Measurements from ENCODE around the gene ASIC3. TPM values are rescaled to one million over a fixed set of nuclear protein-coding genes. Genes with fewer than 3 reads are reported as not detected.
"Not testable (repeated sequence)": the region's sequence is repeated elsewhere in the genome, so short reads cannot be mapped to it uniquely, and the experiment has no call there.

ASIC3 gene
- polyA plus RNA-seq, 4 donors: 1.8 to 3.0 (median 2.7) TPM

DNA sequence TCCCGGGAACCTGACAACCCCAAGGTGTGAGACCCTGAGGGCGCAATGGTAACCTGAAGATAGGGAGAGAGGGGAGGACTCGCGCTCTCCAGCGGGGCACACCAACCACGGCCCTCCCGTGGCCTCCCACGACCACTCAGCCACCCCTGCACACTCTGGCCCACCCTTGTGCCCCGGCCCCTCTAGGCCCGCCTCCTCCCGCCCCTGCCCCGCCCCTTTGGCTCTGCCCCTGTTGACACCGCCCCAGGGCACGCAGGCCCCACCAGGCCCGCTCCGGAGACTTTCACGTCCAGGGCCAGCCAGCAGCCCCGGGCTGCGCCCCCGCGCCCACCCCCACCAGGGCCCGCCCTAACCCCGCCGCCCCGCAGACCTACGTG lies 35.0 kb upstream of the ASIC3 start:
- no peak for DNase-seq (ENCODE audit: low read depth in 4 of 4, low spot score in 3 of 4)

DNA sequence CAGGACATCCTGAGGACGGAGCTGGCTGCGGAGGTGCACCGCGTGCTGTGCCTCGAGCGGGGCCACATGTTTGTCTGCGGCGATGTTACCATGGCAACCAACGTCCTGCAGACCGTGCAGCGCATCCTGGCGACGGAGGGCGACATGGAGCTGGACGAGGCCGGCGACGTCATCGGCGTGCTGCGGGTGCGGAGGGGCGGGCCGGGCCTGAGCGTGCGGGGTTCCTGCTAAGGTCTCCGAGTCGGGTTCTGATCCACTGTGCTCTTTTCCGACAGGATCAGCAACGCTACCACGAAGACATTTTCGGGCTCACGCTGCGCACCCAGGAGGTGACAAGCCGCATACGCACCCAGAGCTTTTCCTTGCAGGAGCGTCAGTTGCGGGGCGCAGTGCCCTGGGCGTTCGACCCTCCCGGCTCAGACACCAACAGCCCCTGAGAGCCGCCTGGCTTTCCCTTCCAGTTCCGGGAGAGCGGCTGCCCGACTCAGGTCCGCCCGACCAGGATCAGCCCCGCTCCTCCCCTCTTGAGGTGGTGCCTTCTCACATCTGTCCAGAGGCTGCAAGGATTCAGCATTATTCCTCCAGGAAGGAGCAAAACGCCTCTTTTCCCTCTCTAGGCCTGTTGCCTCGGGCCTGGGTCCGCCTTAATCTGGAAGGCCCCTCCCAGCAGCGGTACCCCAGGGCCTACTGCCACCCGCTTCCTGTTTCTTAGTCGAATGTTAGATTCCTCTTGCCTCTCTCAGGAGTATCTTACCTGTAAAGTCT lies 34.4 kb upstream of the ASIC3 start:
- DNase-seq (ENCODE audit: low read depth in 4 of 4, low spot score in 3 of 4): peak in 3 of 4 donors; percentile 67 to 76 (median 73)

DNA sequence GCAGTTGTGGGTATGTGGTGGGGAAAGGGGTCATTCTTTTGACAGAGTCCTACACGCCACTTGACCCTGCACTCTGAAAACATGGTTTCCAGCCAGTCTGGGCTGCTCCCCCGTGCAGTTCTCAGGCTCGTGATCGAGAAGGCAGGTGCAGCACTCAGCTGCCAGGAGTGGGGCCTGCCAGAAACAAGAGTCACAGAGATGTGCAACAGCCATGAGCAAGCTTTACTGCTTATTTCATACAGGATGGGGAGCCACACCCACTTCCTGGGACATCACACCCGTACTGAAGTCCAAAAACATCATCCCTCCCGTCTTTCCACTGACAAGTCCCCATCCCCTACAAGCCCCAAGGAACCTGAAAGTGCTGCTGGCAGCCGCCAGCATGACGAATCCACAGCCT lies 33.4 kb upstream of the ASIC3 start:
- DNase-seq (ENCODE audit: low read depth in 4 of 4, low spot score in 3 of 4): no peak

DNA sequence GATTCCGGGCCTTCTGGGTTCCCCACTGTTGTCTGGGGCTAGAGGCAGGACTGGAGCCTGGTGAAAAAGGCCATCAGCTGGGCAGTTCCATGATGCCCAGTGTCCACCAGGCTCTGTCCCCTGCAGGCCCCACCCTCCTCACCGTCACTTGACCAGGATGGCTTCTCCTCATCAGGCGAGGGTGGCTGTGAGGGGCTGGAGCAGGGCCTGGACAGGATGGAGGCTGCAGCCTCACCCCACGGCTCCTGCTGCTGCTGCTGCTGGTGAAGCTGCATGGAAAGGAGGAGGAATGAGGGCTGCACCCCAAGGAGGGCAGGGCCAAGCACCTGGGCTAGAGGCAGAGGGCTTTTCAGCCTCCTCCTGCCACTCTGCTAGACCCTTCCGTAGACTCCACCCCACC lies 32.4 kb upstream of the ASIC3 start:
- no peak for DNase-seq (ENCODE audit: low read depth in 4 of 4, low spot score in 3 of 4)

DNA sequence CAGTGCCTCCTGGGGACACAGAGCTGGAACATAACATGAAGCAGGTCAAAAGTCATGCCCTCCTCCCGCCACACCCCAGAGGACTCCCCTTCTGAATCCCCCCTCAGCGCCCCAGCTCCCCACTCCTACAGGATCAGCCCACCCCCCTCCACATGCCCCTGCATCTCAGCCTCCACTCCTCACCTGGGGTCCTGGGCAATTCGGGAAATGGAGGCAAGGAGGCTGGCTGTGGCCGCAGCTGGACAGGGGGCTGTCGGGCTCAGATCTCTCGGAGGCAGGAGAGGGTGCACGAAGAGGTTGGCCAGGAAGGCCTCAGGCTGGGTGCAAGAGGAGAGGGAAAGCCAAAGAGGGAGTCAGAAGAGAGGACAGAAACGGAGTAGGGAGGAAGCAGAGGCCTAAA lies 31.8 kb upstream of the ASIC3 start:
- no peak for DNase-seq (ENCODE audit: low read depth in 4 of 4, low spot score in 3 of 4)

DNA sequence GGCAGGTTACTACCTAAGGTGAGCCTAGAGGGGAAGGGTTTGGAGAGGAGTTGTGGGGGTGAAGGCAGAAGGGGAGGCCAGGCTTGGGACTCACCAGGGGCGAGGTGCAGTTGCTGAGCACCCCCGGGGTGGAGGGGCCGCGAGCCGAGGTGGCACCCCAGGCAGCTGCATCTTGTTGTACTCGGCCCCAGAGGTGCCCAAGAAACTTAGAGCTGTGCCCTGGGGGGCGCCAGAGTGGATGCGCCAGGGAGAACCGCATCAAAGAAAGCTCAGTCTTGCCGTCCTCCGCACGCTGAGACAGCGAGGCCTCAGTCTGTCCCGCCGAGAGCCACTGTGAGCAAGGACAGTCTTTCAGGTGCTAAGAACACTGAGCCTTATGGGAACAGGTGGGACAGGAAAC lies 31.4 kb upstream of the ASIC3 start:
- no peak for DNase-seq (ENCODE audit: low read depth in 4 of 4, low spot score in 3 of 4)

DNA sequence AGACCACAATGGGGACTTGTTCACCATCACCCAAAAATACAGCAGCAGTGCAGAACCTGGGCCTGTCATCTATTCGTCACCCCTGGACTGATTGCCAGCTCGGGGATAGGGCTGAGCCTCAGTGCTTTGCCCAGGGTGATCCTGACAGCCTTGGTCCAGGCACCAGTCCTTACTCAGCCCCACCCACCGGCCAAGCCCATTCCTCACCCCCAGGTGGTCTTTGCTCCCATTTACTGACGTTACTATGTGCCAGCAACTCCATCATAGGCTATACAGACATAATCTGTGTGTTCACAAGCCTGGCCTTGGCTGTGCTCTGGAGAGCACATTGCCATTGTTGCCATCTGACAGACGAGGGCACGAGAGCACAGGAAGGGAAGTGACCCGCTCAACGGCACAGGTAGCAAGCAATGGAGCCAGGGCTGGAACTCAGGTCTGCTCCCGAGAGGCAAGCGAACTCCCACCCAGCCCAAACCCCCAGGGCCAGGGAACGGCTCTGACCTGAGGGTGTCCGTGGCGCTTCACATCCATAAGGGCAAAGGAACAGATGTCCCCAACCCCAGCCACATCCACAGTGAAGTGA lies 30.9 kb upstream of the ASIC3 start:
- no peak for DNase-seq (ENCODE audit: low read depth in 4 of 4, low spot score in 3 of 4)

DNA sequence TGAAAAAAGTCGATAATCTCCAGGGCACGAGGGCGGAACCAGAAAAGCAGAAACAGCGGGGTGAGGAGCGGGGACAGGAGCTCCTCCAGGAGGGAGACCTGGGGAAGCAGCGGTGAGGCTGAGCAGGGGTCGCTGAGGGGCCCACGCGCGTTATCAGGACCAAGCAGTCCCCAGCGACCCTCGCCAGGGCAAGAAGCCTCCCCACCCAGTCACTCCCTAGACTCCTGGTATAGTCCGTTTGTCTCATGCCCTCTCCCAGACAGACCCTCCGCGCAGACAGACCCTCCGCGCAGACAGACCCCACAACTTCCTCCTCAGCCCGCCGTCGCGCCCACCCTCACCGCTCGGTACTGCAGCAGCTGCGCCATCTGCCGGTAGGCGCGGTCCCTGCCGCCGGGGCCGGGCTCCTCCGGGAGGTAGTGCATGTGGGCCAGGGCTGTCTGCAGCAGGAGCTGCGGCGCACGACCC lies 30.3 kb upstream of the ASIC3 start:
- peak in 1 of 4 donors; percentile 50 for DNase-seq (ENCODE audit: low read depth in 4 of 4, low spot score in 3 of 4)

DNA sequence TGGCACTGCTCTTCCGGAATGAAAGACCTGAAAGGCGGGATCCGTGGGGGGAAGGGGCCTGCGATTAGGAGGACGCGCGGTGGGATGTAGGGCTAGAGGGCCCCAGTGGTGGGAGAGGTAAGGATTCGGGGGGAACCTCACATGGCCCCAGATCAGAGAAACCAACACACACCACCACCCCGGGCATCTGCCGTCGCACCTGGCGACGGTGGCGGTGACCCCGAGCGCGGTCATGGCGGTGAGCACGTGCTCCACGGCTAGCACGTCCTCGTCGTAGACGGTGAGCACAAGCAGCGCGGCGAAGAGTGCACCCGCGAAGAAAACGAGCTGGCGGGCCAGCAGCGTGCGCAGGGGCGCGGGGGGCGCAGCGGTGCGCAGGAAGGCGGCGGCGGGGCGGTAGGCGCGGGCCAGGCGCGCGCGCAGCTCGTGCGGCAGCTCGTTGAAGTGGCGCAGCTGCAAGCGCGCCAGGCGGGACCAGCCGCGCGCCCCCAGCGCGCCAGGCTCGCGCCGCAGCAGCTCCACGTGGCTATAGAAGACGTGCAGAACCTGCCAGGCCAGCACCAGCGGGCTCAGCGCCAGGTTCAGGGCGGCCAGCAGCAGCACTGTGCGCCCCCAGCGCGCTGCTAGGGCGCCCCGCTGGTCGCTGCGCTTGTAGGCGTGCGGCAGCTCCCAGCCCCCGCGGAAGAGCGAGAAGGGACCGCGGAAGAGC lies 29.8 kb upstream of the ASIC3 start:
- no peak for DNase-seq (ENCODE audit: low read depth in 4 of 4, low spot score in 3 of 4)

DNA sequence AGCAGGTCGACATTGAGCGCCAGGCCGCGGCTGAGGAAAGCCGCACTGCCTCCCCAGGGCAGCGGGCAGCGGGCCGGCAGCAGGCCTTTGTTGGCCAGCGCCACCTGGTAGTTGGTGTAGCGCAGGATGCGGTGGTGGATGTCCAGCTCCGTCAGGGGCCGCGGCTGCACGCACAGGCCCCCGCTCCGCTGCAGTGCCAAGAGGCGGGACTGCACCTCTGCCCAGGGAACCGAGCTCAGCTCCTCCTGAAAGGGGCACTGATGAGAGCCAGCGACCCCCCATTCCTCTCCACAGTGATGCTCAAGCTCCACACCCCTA lies 29.2 kb upstream of the ASIC3 start:
- no peak for DNase-seq (ENCODE audit: low read depth in 4 of 4, low spot score in 3 of 4)

DNA sequence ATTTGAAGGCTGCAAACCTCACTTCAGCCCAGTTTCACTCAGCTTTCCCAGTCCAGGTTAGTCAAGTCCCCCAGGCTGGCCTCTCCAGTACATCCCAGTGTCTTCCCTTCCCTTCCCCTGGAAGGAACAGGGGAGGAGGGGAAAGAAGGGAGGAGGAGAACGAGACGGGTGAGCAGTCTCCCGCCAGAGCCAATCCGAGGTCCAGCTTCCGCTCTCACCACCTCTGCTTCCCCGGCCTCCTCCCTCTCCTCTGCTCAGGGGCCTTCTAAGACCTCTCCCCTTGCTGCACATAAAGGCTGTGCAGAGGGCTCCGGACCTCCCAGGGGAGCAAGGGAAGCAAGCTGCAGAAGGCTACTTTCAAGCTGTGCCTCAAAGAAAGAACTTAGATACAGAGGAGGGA lies 28.1 kb upstream of the ASIC3 start:
- no peak for DNase-seq (ENCODE audit: low read depth in 4 of 4, low spot score in 3 of 4)

DNA sequence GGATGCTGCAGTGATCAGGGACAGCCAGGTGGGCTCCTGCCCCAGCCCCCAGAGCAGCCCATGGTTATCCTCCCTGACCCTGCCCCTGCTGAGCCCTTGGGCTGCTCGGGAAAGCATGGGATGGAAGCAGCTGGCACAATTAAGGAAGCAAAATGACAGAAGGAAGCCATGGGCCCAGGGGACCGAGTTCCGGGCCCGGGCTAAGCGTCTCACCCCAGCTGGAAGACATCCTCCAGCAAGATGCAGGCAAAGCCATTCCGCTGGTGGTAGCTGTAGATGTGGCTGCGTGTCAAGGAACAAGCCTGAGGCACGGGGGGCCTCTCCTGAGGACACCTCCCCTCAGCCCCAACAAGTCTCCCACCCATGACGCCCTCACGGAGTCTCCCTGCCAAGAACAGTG lies 25.1 kb upstream of the ASIC3 start:
- no peak for DNase-seq (ENCODE audit: low read depth in 4 of 4, low spot score in 3 of 4)

DNA sequence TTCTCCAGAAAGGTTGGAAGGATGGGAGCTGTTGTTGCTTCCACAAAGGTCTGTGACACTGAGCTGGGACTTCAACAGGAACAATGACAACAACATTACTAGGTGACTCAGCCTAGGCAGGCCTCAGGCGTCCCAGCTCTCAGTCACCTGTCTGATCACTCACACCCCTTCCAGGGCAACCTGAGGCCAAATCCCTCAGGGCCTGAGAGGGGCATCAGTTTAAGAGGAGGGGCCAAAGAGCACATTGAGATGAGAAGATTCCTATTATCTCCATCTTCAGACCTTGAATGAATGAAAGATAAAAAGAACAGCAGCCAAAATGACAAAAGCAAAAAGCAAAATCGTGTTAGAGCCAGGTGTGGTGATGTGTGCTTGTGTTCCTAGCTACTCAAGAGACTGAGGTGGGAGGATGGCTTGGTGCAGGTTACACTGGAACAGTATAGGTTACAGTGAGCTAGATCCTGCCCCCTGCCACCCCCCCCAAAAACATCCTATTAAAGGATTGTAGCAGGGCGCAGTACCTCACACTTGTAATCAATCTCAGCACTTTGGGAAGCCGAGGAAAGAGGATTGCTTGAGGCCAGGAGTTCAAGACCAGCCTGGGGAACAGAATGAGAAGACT lies 23.8 kb upstream of the ASIC3 start, which contains the start of gene ATG9B:
Gene ATG9B (minus strand): TSS at position 60 of the 622 bp plus-strand sequence. CDS start 71 bp downstream, outside the sequence.
- no peak for DNase-seq (ENCODE audit: low read depth in 4 of 4, low spot score in 3 of 4)

DNA sequence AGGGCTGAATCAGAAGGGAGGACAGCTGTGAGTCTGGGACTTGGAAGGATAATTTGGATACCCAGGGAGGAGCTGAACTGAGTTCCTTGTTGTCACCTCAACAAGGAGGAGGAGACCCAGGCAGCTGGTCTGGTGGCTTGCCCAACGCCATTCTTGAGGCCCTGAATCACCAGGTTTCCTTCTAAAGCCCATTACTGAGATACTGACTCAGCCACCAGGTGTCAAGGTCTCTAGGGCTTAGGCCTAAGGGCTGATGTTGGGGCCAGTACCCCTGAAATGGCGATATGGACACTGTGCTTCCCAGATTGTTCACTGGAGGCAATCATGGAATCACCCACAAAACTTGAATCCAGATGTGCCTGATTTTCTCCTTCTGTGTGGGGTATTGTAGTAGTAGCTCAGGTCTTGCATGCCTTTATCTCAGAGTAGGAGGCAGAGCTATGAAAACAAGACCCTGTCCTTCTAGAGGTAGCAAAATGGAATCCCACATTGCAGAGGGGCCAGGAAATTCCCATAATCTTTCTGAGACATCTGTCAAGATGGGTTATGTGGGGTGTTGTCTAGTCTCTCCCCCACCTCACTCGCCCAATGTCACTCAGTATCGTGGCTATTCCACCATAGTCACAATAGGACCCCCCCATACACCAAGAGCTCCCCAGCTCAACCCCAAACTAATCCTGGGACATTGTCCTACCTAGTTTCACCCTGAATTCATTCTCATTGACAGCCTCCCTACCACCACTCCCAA lies 22.2 kb upstream of the ASIC3 start:
- no peak for DNase-seq (ENCODE audit: low read depth in 4 of 4, low spot score in 3 of 4)

DNA sequence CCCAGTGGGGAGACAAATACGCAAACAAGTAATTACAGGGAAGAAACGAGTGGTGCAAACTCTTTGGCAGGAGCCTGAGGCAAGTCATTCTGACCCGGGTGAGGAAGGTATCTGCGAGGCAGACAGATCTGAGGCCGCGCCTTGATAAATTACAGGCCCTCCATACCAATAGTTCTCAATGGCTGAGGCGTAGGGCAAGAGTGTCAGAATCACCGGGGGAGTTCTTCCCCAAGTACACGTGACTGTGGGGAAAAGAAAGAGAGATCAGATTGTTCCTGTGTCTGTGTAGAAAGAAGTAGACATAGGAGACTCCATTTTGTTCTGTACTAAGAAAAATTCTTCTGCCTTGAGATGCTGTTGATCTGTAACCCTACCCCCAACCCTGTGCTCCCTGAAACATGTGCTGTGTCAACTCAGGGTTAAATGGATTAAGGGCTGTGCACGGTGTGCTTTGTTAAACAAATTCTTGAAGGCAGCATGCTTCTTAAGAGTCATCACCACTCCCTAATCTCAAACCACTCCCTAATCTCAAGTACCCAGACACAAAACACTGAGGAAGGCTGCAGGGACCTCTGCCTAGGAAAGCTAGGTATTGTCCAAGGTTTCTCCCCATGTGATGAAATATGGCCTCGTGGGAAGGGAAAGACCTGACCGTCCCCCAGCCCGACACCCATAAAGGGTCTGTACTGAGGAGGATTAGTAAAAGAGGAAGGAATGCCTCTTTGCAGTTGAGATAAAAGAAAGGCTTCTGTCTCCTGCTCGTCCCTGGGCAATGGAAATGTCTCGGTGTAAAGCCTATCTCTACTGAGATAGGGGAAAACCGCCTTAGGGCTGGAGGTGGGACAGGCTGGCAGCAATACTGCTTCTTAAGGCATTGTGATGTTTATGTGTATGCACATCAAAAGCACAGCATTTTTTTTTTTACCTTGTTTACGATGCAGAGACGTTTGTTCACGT lies 21.3 kb upstream of the ASIC3 start:
- not testable (repeated sequence) for DNase-seq (ENCODE audit: low read depth in 4 of 4, low spot score in 3 of 4)

DNA sequence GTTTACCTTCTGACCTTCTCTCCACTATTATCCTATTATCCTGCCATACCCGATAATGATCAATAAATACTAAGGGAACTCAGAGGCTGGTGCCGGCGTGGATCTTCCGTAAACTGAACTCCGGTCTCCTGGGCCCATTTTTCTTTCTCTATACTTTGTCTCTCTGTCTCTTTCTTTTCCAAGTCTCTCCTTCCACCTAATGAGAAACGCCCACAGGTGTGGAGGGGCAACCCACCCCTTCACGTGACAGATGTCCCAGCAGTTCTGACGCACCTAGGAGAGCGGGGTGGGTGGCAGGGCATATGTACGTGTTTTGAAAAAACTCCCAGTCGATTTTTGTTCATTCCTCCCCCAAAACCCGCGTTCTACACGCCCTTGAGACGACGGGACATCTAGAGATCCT lies 20.6 kb upstream of the ASIC3 start:
- not testable (repeated sequence) for DNase-seq (ENCODE audit: low read depth in 4 of 4, low spot score in 3 of 4)

DNA sequence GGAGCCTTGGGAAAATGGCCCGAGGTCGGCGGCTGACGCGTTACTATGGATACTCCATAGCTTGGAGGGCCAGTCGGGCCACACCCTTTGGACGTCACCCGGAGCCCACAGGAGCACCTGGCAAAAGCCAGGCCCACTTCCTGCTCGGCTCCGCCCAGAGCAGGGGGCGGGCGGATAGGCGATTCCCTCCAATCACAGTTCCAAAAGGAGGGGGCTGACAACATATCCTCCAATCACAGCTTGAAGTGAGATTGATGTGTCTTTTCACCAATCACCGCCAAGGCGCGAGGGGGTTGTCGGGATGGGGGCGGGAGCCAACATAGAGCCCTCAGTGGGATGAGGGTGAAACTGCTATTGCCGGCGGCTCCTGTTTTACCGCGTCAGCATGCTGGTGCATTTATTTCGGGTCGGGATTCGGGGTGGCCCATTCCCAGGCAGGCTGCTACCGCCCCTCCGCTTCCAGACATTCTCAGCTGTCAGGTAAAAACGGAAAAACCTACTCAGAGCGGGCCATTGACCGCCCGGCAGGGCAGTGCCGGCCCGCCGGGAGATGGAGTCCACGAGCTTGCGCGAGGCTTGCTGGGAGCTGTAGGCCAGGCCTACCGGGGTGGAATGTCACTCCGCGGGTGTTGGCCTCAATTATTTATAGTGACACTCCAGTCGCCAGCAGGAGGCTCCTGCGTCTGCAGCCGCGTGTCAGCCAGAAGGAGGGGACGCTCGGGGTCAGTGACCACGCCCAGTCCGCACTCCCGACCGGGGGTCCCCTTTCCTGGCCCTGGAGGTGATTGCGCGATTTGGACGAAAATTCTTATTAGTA lies 20.0 kb upstream of the ASIC3 start, which contains the start of gene ABCB8:
Gene ABCB8 (plus strand): TSS at position 320 of the 817 bp plus-strand sequence. CDS start 66 bp downstream, at position 386.
- peak; percentile 99 to 100 (median 100) for DNase-seq (ENCODE audit: low read depth in 4 of 4, low spot score in 3 of 4)

DNA sequence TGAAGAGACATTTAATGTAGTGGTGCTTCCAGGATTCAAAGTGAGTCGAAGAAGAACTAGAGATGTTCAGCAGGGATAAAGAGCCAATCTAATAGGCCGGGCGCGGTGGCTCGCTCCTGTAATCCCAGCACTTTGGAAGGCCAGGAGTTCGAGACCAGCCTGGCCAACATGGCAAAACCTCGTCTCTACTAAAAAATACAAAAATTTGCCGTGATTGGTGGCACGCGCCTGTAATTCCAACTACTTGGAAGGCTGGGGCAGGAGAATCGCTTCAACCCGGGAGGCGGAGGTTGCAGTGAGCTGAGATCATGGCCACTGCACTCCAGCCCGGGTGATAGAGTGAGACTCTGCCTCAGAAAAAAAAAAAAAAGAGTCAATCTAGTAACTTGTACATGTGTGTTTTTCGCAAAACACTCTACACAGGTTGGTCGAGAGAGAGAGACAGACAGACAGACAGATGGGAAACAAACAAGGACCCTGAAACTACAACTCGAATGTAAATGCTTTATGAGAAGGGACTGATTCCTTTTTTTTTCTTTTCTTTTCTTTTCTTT lies 19.3 kb upstream of the ASIC3 start:
- no peak for DNase-seq (ENCODE audit: low read depth in 4 of 4, low spot score in 3 of 4)
